ENCODE results near the gene OTOL1. TPM values are rescaled to one million over a fixed set of nuclear protein-coding genes. Genes with fewer than 3 reads are reported as not detected.

Gene OTOL1
- total RNA-seq: not detected

DNA sequence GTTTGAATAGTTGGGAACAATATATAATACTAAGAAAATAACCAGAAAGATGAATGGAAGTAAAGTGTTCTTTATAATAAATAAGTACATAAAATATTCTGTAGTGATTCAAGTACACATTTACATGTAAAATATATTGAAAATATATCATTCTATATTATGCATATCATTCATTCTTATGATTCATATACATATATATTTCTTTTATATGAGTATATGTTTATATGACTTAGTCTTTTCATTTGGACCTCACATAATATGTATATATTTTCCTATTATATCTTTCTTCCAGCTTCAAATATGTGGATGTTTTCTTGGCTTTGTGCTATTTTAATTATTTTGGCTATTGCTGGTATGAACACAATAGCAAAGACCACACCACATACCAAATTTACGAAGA is at the start of gene OTOL1:
OTOL1 (plus strand) TSS at position 301 of the 400 bp plus-strand sequence; CDS start at position 301, 0 bp downstream.

Other genes with a start within 250 kb of the OTOL1 start
- gene SPTSSB, start 125.3 kb upstream of the OTOL1 start, total RNA-seq: 7.4 TPM